Measurements from ENCODE around the gene ARMC2. TPM values are rescaled to one million over a fixed set of nuclear protein-coding genes. Genes with fewer than 3 reads are reported as not detected.
"Not testable (repeated sequence)": the region's sequence is repeated elsewhere in the genome, so short reads cannot be mapped to it uniquely, and the experiment has no call there.

The ARMC2 gene
- polyA plus RNA-seq, 1 donor from 2014 or later: 3.2 TPM

DNA sequence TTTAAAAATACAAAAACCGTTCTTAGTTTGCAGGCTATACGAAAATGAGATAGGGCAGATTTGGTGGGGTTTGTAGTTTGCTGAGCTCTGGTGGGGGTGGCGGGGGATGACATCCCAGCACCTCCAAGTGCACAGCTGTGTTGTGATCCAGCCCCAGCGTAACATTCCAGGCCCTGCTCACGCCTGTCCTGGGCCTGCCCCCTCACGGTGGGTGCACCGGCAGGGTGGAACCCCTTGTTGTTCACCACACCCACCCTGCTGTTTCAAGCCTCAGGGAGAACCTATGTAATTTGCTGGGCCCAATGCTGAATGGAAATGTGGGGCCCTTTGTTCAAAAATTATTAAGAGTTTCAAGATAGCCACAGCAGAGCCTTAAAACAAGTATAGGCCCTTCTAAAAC is 25.0 kb downstream of the ARMC2 start:
- Mint-ChIP-seq H3K36me3 (peaks cover 14% of the 10 kb centered on the region), H3K9me3 (no peaks in the 10 kb centered on the region), H3K4me1 (peaks cover 18 to 30% (median 26%) of the 10 kb centered on the region in 3 donors), H3K27me3 (no peaks in the 10 kb centered on the region), H3K4me3 (no peak overlapping the region), H3K27ac (peak overlapping the region in 2 of 3 donors; percentile 49 to 91)

DNA sequence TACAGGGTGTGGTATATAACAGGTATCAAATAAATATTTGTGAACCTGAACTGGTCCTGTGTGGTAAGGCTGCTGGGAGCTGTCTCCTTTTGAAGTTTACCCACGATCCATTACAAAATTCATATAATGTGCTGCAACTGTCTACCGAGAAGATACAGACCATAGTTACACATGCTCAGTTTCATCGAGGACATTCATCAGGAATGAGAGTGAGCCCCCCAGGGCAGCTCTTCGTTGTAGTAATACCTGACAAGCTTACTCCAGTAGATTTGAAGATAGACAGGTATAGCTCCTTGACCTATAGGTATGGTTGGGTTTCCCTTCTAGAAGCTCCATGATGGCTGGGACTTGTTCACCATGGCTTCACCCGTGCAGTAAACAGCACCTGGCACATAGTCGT is 25.7 kb downstream of the ARMC2 start:
- H3K4me3 Mint-ChIP-seq: peak overlapping the region; percentile 49 to 88 (median 78)
- H3K4me1 Mint-ChIP-seq: peaks cover 18 to 30% (median 26%) of the 10 kb centered on the region in 3 donors
- H3K36me3 Mint-ChIP-seq: peaks cover 16% of the 10 kb centered on the region

GRCh38 chr6:108874470-108875160 is 26.4 kb downstream of the ARMC2 start:
- Mint-ChIP-seq H3K27me3 (no peaks in the 10 kb centered on the region), H3K36me3 (peaks cover 16% of the 10 kb centered on the region), H3K9me3 (no peaks in the 10 kb centered on the region), H3K4me3 (peak overlapping the region; percentile 49 to 88 (median 78)), H3K4me1 (peaks cover 18 to 30% (median 26%) of the 10 kb centered on the region in 3 donors), H3K27ac (peak overlapping the region; percentile 49 to 91 (median 60))

More for the DNA sequence above, 25.7 kb downstream of the ARMC2 start:
- peak overlapping the region; percentile 49 to 91 (median 60) for H3K27ac Mint-ChIP-seq
- H3K9me3 Mint-ChIP-seq: no peaks in the 10 kb centered on the region
- no peaks in the 10 kb centered on the region for H3K27me3 Mint-ChIP-seq

DNA sequence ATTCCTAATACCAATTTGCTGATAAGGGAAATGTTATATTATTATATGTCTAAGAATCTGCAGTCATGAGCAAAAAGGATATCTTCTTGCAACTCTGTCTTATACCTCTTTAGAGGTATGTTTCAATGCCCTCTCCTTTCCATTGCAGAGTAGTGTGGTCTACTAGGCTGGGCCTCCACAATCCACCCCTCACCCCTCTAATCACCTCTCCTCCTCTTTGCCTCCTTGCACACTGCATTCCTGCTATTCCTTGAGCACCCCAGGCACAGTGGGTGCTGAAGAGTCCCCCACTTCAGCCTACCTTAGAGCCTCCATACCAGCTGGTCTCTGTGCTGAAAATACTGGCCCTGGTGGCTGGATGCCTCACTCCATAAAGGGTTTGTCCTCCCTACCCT is 26.9 kb downstream of the ARMC2 start:
- Mint-ChIP-seq H3K4me3 (peak overlapping the region; percentile 49 to 88 (median 78)), H3K27ac (peak overlapping the region; percentile 42 to 91 (median 49)), H3K9me3 (no peaks in the 10 kb centered on the region), H3K4me1 (peaks cover 18 to 30% (median 26%) of the 10 kb centered on the region in 3 donors), H3K36me3 (peaks cover 12% of the 10 kb centered on the region), H3K27me3 (no peaks in the 10 kb centered on the region)

DNA sequence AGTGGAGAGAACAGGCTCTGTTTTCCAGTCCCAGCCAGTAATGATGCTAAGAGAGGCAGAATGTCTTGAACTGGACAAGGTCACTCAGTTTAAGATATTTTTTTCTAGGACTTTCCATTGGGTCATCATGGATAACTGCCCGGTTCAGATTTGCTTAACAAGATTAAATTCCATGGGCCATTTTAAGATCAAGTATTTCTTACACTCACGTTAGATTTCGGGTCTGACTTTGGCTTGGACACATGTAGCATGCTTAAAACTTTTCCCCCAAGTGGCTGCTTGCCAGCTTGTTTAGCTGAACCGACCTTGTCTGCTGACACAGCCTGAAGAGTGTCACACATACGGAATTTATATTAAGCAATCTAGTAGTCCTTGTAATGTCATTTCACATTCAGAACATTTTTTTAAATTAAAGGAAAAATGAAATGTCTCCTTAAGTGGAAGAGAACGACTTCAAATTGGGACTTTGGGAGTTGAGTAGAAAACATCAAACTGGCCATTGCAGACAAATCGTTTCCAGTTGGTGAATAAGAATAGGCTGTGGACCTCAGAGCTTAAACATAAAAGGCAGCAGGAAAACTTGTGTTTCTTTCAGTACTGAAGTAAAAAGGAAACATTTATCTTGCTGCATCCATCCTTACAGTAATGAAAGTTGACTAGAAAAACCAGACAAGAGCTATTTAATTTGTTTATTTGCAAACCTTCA is 29.0 kb downstream of the ARMC2 start:
- no peak overlapping the region for H3K4me3 Mint-ChIP-seq
- peaks cover 1% of the 10 kb centered on the region for H3K27me3 Mint-ChIP-seq
- peaks cover 7% of the 10 kb centered on the region for H3K36me3 Mint-ChIP-seq
- H3K9me3 Mint-ChIP-seq: peaks cover 0 to 1% (median 0%) of the 10 kb centered on the region in 3 donors
- H3K4me1 Mint-ChIP-seq: peaks cover 16 to 27% (median 21%) of the 10 kb centered on the region in 3 donors
- no peak overlapping the region for H3K27ac Mint-ChIP-seq

DNA sequence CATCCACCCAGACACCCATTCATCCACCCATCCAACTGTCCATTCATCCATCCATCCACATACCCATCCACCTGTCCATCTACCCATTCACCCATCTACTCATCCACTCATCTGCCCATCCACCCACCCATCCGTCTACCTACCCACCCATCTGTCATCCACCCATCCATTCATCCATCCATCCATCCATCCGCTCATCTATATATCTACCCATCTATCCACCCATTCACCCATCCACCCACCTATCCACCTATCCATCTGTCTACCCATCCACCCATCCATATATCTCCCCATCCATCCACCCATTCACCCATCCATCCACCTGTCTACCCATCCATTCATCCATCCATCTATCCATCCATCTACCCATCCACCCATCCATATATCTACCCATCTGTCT is 30.7 kb downstream of the ARMC2 start:
- Mint-ChIP-seq H3K4me3 (no peak overlapping the region), H3K4me1 (peaks cover 24 to 31% (median 29%) of the 10 kb centered on the region in 3 donors), H3K36me3 (peaks cover 7% of the 10 kb centered on the region), H3K27ac (no peak overlapping the region), H3K9me3 (peaks cover 0 to 6% (median 3%) of the 10 kb centered on the region in 3 donors), H3K27me3 (peaks cover 1% of the 10 kb centered on the region)

DNA sequence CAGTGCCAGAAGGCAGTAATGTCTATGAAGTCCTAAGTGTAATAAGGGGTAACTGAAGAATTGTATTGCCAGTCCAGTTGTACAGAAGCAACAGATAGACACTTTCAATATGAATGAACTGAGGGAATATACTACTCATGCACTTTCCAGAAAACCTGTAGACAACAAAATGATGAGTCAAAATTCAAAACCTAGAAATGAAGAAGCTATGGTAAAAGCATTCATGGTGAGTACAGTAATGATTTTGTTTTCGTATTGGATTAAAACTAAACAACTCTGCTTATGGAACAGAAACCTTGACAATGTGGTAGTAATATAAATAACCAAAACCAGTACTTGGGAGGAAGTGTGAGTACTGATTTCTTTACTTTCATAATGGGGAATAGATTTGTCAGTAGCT is 35.0 kb downstream of the ARMC2 start:
- peak overlapping the region in 2 of 3 donors; percentile 28 to 51 for H3K27ac Mint-ChIP-seq

GRCh38 chr6:108884211-108885059 is 36.2 kb downstream of the ARMC2 start:
- Mint-ChIP-seq H3K4me3 (peak overlapping the region in 1 of 4 donors; percentile 0), H3K27ac (no peak overlapping the region), H3K36me3 (no peaks in the 10 kb centered on the region)

More for the DNA sequence above, 35.0 kb downstream of the ARMC2 start:
- peaks cover 13 to 24% (median 19%) of the 10 kb centered on the region in 3 donors for H3K4me1 Mint-ChIP-seq
- peak overlapping the region in 2 of 4 donors; percentile 46 to 81 for H3K4me3 Mint-ChIP-seq
- H3K9me3 Mint-ChIP-seq: peaks cover 0 to 6% (median 3%) of the 10 kb centered on the region in 3 donors
- H3K27me3 Mint-ChIP-seq: peaks cover 1% of the 10 kb centered on the region
- peaks cover 3% of the 10 kb centered on the region for H3K36me3 Mint-ChIP-seq

DNA sequence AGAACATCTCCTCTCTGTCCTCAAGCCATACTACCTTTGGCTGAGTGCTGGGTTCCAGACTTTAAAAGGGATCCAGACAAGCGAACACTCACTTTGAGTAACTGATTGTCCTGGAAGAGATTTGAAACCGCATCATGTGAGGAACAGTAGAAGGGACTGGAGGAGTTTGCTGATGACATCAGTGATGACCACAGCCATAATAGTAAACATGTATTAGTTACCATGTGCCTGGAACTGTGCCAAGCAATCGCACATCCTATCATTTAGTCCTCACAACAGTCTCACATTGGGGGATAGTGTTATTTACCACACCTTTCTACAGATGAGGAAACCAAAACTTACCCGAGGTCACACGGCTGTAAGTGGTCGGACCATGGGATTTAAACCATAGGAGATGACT is 39.8 kb downstream of the ARMC2 start:
- Mint-ChIP-seq H3K27me3 (no peaks in the 10 kb centered on the region), H3K4me3 (no peak overlapping the region), H3K27ac (no peak overlapping the region), H3K4me1 (peaks cover 12 to 14% (median 12%) of the 10 kb centered on the region in 3 donors), H3K9me3 (no peaks in the 10 kb centered on the region), H3K36me3 (no peaks in the 10 kb centered on the region)

More at GRCh38 chr6:108884211-108885059, 36.2 kb downstream of the ARMC2 start:
- Mint-ChIP-seq H3K27me3 (peaks cover 1% of the 10 kb centered on the region), H3K9me3 (peaks cover 0 to 6% (median 3%) of the 10 kb centered on the region in 3 donors), H3K4me1 (peaks cover 13 to 24% (median 19%) of the 10 kb centered on the region in 3 donors)

- no peaks in the 10 kb centered on the region for H3K9me3 Mint-ChIP-seq
- H3K27me3 Mint-ChIP-seq: no peaks in the 10 kb centered on the region
- no peaks in the 10 kb centered on the region for H3K36me3 Mint-ChIP-seq
- peaks cover 9 to 14% (median 12%) of the 10 kb centered on the region in 3 donors for H3K4me1 Mint-ChIP-seq
- no peak overlapping the region for H3K27ac Mint-ChIP-seq
- H3K4me3 Mint-ChIP-seq: no peak overlapping the region
These were observed 40.5 kb downstream of the ARMC2 start for GRCh38 chr6:108888745-108889144.

DNA sequence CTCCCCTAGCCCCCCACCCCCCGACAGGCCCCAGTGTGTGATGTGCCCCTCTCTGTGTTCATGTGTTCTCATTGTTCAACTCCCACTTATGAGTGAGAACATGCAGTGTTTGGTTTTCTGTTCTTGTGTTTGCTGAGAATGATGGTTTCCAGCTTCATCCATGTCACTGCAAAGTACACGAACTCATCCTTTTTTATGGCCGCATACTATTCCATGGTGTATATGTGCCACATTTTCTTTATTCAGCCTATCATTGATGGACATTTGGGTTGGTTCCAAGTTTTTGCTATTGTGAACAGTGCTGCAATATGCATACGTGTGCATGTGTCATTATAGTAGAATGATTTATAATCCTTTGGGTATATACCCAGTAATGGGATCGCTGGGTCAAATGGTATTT is 42.7 kb downstream of the ARMC2 start:
- not testable (repeated sequence) for H3K4me3 Mint-ChIP-seq, H3K36me3 Mint-ChIP-seq, H3K9me3 Mint-ChIP-seq, H3K27ac Mint-ChIP-seq, H3K27me3 Mint-ChIP-seq
- peaks cover 7 to 11% (median 8%) of the 10 kb centered on the region in 3 donors for H3K4me1 Mint-ChIP-seq

DNA sequence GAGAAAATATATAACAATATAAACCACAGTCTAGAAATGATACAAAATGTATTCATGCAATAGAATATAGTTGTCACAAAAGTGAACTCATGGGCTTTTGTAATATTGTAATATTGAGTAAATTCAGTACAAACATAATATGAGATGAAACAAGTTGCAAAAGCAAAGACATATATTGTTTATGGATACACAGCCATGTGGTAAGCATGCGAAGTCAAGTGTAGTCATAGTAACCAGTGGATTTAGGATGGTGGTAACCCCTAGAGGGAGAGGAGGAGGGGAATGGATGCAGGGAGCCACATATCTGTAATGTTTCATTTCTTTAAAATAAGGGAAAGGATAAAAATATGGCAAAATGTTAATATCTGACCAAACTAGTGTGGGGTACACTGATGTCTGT is 47.3 kb downstream of the ARMC2 start:
- Mint-ChIP-seq H3K27me3 (no peaks in the 10 kb centered on the region), H3K4me3 (peak overlapping the region in 1 of 4 donors; percentile 75), H3K27ac (no peak overlapping the region), H3K4me1 (peaks cover 17 to 20% (median 18%) of the 10 kb centered on the region in 3 donors), H3K36me3 (peaks cover 6% of the 10 kb centered on the region), H3K9me3 (no peaks in the 10 kb centered on the region)

DNA sequence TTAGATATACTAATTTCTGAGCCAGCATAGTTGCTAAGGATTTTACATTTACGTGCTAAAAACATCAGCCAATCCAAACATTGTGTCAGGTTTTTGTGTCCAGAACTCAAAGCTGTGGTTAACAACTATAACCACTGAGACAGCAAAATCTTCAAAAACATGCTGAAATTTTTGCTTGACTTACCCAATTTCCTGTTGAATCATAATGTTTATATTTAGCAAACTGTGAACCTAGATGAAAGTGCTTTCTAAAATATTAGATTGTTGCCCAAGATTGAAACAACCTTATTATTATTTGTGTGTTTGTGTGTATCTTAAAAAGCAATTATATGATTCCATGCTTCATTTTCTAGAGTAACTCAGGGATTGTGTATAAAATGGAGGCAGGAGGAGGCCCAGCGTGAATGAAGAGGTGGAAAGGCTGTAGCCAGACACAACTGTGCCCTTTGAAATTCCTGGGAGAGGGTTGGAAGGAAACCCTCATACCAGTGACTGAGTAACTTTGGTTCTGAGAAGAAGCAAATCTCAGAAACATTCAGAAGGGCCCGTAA is 48.0 kb downstream of the ARMC2 start:
- peaks cover 18 to 22% (median 21%) of the 10 kb centered on the region in 3 donors for H3K4me1 Mint-ChIP-seq
- no peaks in the 10 kb centered on the region for H3K9me3 Mint-ChIP-seq
- peak overlapping the region in 1 of 4 donors; percentile 73 for H3K4me3 Mint-ChIP-seq
- H3K36me3 Mint-ChIP-seq: peaks cover 6% of the 10 kb centered on the region
- H3K27me3 Mint-ChIP-seq: no peaks in the 10 kb centered on the region
- peak overlapping the region in 2 of 3 donors; percentile 14 to 88 for H3K27ac Mint-ChIP-seq

DNA sequence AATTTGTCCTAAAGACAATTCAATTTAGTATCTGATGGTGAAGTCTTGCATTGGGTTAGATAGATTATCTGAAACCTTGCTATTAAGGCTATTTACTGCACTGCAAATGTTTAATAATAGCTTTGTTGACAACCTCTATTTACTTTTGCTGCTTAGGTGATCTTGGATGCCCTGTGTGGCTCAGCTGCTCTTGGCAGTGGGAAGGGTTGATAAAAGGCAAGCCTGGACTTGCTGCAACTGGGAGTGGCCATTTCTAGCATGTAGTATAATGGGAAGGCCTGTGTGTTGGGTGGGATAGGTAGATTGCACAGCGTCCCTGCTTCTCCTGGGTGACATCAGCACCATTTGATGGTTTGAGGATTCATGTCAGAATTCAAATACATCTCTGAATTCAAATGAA is 49.1 kb downstream of the ARMC2 start:
- Mint-ChIP-seq H3K27ac (no peak overlapping the region), H3K27me3 (no peaks in the 10 kb centered on the region), H3K9me3 (no peaks in the 10 kb centered on the region), H3K36me3 (peaks cover 6% of the 10 kb centered on the region), H3K4me1 (peaks cover 26 to 29% (median 27%) of the 10 kb centered on the region in 3 donors), H3K4me3 (no peak overlapping the region)
